Neutrophil (primary cell): ENCODE results near the gene PDLIM7.

ENCODE experiments used
- H3K27ac ChIP-seq: fragments of 200-600 bp; sonication (generic); 2 replicates; pipeline ENCODE4 v1.5.1; 2016; ENCODE audit warnings: mild to moderate bottlenecking, moderate library complexity
- H3K27me3 ChIP-seq: fragments of 200-600 bp; sonication (generic); 2 replicates; pipeline ENCODE4 v1.6.0; 2016; ENCODE audit warnings: mild to moderate bottlenecking
- H3K36me3 ChIP-seq: fragments of 200-600 bp; sonication (generic); 2 replicates; pipeline ENCODE4 v1.5.1; 2017
- H3K4me1 ChIP-seq, 2 experiments: fragments of 200-600 bp in 1 of 2; sonication (generic) in 1 of 2; 1 replicate in 1 of 2; 2 replicates in 1 of 2; pipeline versions ENCODE4 v1.5.1 to v1.6.1; 2013 to 2016; ENCODE audit warnings: low read depth in 1 of 2, low read length in 1 of 2, mild to moderate bottlenecking in 1 of 2, moderate library complexity in 1 of 2; ENCODE audit not compliant: control insufficient read depth in 1 of 2, insufficient read depth in 1 of 2
- H3K4me3 ChIP-seq, 2 experiments: fragments of 200-600 bp in 1 of 2; sonication (generic) in 1 of 2; 1 replicate in 1 of 2; 2 replicates in 1 of 2; pipeline ENCODE4 v1.5.1; 2013 to 2016; ENCODE audit warnings: low read depth in 1 of 2, low read length in 1 of 2, mild to moderate bottlenecking in 1 of 2, moderate library complexity in 1 of 2
- H3K9me3 ChIP-seq: fragments of 200-600 bp; sonication (generic); 2 replicates; pipeline ENCODE4 v1.5.1; 2016
- CTCF ChIP-seq: fragments of 200-600 bp; sonication (generic); IDR thresholded peaks from 2 replicates; pipeline ENCODE4 v1.5.1; 2016; ENCODE audit warnings: antibody characterized with exemption

The PDLIM7 gene

GRCh38 chr5:177526791-177527190 is 29.4 kb upstream of the PDLIM7 start:
- Histone ChIP-seq H3K27ac (no peak overlapping the region), H3K4me1 (no peaks in the 10 kb centered on the region), H3K9me3 (no peaks in the 10 kb centered on the region), H3K27me3 (no peaks in the 10 kb centered on the region), H3K4me3 (no peak overlapping the region), H3K36me3 (peaks cover 94% of the 10 kb centered on the region)
- TF ChIP-seq CTCF: no peak

GRCh38 chr5:177526191-177526590 is 28.8 kb upstream of the PDLIM7 start:
- TF ChIP-seq CTCF: no peak
- no peak overlapping the region for H3K4me3 ChIP-seq
- H3K9me3 ChIP-seq: no peaks in the 10 kb centered on the region
- H3K27ac ChIP-seq: no peak overlapping the region
- peaks cover 94% of the 10 kb centered on the region for H3K36me3 ChIP-seq
- no peaks in the 10 kb centered on the region for H3K27me3 ChIP-seq
- no peaks in the 10 kb centered on the region for H3K4me1 ChIP-seq

GRCh38 chr5:177524941-177525655 is 27.7 kb upstream of the PDLIM7 start:
- Histone ChIP-seq H3K4me1 (no peaks in the 10 kb centered on the region), H3K9me3 (no peaks in the 10 kb centered on the region), H3K4me3 (no peak overlapping the region), H3K27me3 (no peaks in the 10 kb centered on the region), H3K36me3 (peaks cover 94% of the 10 kb centered on the region), H3K27ac (no peak overlapping the region)
- TF ChIP-seq CTCF: no peak

GRCh38 chr5:177524539-177524900 is 27.1 kb upstream of the PDLIM7 start:
- no peaks in the 10 kb centered on the region for H3K9me3 ChIP-seq
- no peaks in the 10 kb centered on the region for H3K27me3 ChIP-seq
- peaks cover 94% of the 10 kb centered on the region for H3K36me3 ChIP-seq
- H3K27ac ChIP-seq: no peak overlapping the region
- no peaks in the 10 kb centered on the region for H3K4me1 ChIP-seq
- TF ChIP-seq CTCF: no peak
- no peak overlapping the region for H3K4me3 ChIP-seq

GRCh38 chr5:177523711-177524538 is 26.5 kb upstream of the PDLIM7 start:
- Histone ChIP-seq H3K4me3 (no peak overlapping the region), H3K27me3 (no peaks in the 10 kb centered on the region), H3K27ac (no peak overlapping the region), H3K36me3 (peaks cover 94% of the 10 kb centered on the region), H3K9me3 (no peaks in the 10 kb centered on the region), H3K4me1 (no peaks in the 10 kb centered on the region)
- no peak for TF ChIP-seq CTCF
